Measurements from ENCODE around the gene UBE2C.

Gene UBE2C

GRCh38 chr20:45833883-45834796 is 21.7 kb downstream of the UBE2C start:
- DNase-seq, result peak; percentile 43

GRCh38 chr20:45834797-45835161 is 22.3 kb downstream of the UBE2C start:
- DNase-seq, result no peak

GRCh38 chr20:45835329-45835765 is 22.9 kb downstream of the UBE2C start:
- no peak for DNase-seq

GRCh38 chr20:45835825-45836224 is 23.4 kb downstream of the UBE2C start:
- DNase-seq, result no peak

- no peak for DNase-seq
Measured at GRCh38 chr20:45836841-45837240, 24.4 kb downstream of the UBE2C start.

GRCh38 chr20:45840700-45841198 is 28.3 kb downstream of the UBE2C start:
- no peak for DNase-seq

- no peak for DNase-seq
Measured at GRCh38 chr20:45841407-45842129, 29.1 kb downstream of the UBE2C start.

GRCh38 chr20:45842169-45842812 is 29.8 kb downstream of the UBE2C start:
- DNase-seq, result no peak

GRCh38 chr20:45843506-45843905 is 31.1 kb downstream of the UBE2C start:
- DNase-seq, result no peak

- no peak for DNase-seq
Measured at GRCh38 chr20:45845452-45845851, 33.0 kb downstream of the UBE2C start.

- no peak for DNase-seq
Measured at GRCh38 chr20:45848421-45848820, 36.0 kb downstream of the UBE2C start.

- no peak for DNase-seq
Measured at GRCh38 chr20:45848969-45849582, 36.6 kb downstream of the UBE2C start.

GRCh38 chr20:45850238-45850637 is 37.8 kb downstream of the UBE2C start:
- no peak for DNase-seq

- DNase-seq, result no peak
Measured at GRCh38 chr20:45850926-45851325, 38.5 kb downstream of the UBE2C start.

- DNase-seq, result no peak
Measured at GRCh38 chr20:45851501-45851900, 39.1 kb downstream of the UBE2C start.

GRCh38 chr20:45852326-45852725 is 39.9 kb downstream of the UBE2C start:
- no peak for DNase-seq

GRCh38 chr20:45853484-45853883 is 41.0 kb downstream of the UBE2C start:
- DNase-seq, result no peak

GRCh38 chr20:45857114-45857881 is 44.9 kb downstream of the UBE2C start, which contains the start of the genes ACOT8 and ZSWIM3:
Gene ACOT8, minus strand, starts transcription at chr20:45857392. Its CDS starts 77 bp downstream, at chr20:45857315.
Gene ZSWIM3, plus strand, starts transcription at chr20:45857614. Its CDS starts 212 bp downstream, at chr20:45857826.
- peak; percentile 90 for DNase-seq

- no peak for DNase-seq
Measured at GRCh38 chr20:45857882-45858216, 45.4 kb downstream of the UBE2C start.

- no peak for DNase-seq
Measured at GRCh38 chr20:45859916-45860315, 47.5 kb downstream of the UBE2C start.

- no peak for DNase-seq
Measured at GRCh38 chr20:45860560-45861220, 48.2 kb downstream of the UBE2C start.

Data from activated T-cell treated with anti-CD3 and anti-CD28 coated beads for 4 hours (primary cell).